ENCODE results near the gene FAM76B.

The FAM76B gene

DNA sequence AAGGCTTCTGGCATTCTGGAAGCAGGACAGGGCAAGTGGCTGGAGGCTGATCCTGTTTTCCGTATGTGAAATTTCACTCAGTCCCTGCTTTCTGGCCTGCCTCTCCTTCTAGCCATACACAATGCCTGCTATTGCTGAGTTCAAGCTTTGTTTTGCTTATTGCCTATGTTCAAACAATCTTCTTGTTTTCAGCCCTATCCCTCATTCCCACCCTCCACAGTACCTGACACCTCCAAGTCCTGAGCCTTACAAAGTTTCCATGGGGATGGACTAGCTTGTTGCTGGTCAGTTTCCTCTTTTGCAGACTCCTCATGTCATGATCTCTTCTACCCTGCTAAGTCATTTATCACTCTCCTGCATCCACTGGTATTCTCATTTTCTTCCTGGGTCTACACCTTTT lies 38.1 kb downstream of the FAM76B start:
- no peaks in the 10 kb centered on the region for H3K27me3 ChIP-seq (ENCODE audit: insufficient read depth, poor library complexity, severe bottlenecking)
- TF ChIP-seq, protein P1, sequence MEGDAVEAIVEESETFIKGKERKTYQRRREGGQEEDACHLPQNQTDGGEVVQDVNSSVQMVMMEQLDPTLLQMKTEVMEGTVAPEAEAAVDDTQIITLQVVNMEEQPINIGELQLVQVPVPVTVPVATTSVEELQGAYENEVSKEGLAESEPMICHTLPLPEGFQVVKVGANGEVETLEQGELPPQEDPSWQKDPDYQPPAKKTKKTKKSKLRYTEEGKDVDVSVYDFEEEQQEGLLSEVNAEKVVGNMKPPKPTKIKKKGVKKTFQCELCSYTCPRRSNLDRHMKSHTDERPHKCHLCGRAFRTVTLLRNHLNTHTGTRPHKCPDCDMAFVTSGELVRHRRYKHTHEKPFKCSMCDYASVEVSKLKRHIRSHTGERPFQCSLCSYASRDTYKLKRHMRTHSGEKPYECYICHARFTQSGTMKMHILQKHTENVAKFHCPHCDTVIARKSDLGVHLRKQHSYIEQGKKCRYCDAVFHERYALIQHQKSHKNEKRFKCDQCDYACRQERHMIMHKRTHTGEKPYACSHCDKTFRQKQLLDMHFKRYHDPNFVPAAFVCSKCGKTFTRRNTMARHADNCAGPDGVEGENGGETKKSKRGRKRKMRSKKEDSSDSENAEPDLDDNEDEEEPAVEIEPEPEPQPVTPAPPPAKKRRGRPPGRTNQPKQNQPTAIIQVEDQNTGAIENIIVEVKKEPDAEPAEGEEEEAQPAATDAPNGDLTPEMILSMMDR (IDR thresholded peaks at IDR 0.05; ENCODE audit: poor library complexity, severe bottlenecking) = no peak
- ATAC-seq (ENCODE audit: low read depth) (no peak), DNase-seq (ENCODE audit: low spot score) (no peak)
- H3K36me3 ChIP-seq (ENCODE audit: low read depth) = no peaks in the 10 kb centered on the region
- no peak overlapping the region for H3K4me3 ChIP-seq (ENCODE audit: severe bottlenecking)
- no peaks in the 10 kb centered on the region for H3K9me3 ChIP-seq (ENCODE audit: severe bottlenecking)
- H3K27ac ChIP-seq (ENCODE audit: poor library complexity, severe bottlenecking) = no peak overlapping the region
- no peaks in the 10 kb centered on the region for H3K4me1 ChIP-seq (ENCODE audit: insufficient read depth, poor library complexity, severe bottlenecking)

DNA sequence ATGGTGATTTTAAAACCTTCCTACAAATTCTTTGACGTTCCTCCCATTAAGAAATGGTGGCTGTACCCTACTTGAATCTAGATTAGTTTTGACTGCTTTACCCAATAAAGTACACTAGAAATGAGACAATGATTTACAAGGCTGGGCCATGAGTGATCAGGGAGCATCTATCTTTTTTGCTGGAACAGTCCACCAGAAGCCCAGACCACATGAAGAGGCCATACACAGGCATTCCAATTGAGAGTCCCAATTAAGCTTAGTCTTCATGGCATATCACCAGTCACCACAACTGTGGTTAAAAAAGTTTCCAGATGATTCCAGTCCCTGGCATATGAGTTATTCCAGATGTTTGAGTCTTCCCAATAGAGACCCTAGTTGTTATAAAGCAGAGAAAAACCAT lies 39.5 kb downstream of the FAM76B start:
- Histone ChIP-seq H3K27me3 (ENCODE audit: insufficient read depth, poor library complexity, severe bottlenecking) (no peaks in the 10 kb centered on the region), H3K4me3 (ENCODE audit: severe bottlenecking) (no peak overlapping the region), H3K36me3 (ENCODE audit: low read depth) (no peaks in the 10 kb centered on the region), H3K4me1 (ENCODE audit: insufficient read depth, poor library complexity, severe bottlenecking) (no peaks in the 10 kb centered on the region), H3K9me3 (ENCODE audit: severe bottlenecking) (no peaks in the 10 kb centered on the region), H3K27ac (ENCODE audit: poor library complexity, severe bottlenecking) (no peak overlapping the region)
- DNase-seq (ENCODE audit: low spot score) (no peak), ATAC-seq (ENCODE audit: low read depth) (no peak)
- TF ChIP-seq, protein P1 (IDR thresholded peaks at IDR 0.05; ENCODE audit: poor library complexity, severe bottlenecking) = no peak

DNA sequence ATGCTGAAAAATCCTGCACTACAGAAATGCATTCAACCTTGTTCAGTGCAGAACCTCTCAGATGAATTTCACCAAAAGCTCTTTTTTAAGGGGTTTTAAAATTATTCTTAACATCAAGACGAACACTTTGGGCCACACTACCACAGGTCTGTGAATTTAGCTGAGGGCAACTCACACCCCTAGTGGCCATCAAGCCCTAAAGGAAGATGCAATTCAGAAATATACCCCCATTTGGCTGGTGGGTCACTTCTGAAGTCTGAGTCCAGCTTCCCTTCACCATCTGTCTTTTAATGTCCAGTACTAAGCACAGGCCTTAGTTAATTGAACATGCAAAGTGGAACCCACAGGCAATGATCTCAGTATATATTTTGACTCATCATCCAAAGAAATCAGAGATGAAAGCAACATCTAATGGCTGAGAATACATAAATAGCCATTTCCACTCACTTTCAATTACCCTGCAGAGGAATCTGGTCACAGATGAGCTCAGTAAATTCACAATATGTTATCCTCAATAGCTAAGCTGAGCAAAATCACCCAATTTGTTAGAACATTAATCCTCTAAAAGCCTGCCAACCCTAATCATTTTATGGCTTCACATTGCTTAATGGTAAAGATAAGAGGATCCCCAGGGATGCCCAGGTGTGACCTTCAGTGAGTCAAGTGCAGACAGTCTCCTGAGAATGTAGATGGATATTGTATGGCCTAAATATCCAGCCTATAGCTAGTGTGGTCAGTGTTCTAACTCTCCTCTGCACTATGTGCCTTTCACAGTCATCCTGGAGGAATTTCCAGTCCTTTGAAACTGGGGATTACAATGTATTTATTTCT lies 50.3 kb downstream of the FAM76B start:
- Histone ChIP-seq H3K4me3 (ENCODE audit: severe bottlenecking) (no peak overlapping the region), H3K36me3 (ENCODE audit: low read depth) (no peaks in the 10 kb centered on the region), H3K4me1 (ENCODE audit: insufficient read depth, poor library complexity, severe bottlenecking) (no peaks in the 10 kb centered on the region), H3K27me3 (ENCODE audit: insufficient read depth, poor library complexity, severe bottlenecking) (no peaks in the 10 kb centered on the region), H3K9me3 (ENCODE audit: severe bottlenecking) (no peaks in the 10 kb centered on the region), H3K27ac (ENCODE audit: poor library complexity, severe bottlenecking) (no peak overlapping the region)
- no peak for DNase-seq (ENCODE audit: low spot score)
- ATAC-seq (ENCODE audit: low read depth) = no peak
- TF ChIP-seq, protein P1 (IDR thresholded peaks at IDR 0.05; ENCODE audit: poor library complexity, severe bottlenecking) = no peak

DNA sequence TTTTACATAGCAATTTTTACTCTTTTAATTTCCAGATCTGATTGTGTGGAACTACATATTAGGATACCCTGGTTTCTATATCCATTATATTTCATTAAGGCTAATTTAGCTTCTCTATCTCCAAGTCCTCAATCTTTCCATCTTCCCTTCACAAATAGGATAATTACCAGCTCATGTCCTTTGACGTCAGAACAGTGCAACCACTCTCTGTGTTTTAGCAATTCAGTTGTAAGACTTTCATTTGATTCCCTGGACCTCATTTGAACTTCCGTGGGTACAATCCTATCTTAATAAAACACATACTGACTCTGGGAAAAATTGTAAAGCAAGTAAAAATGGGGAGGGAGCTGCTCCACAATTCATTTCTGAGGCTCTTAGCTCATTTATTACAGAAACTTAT lies 52.8 kb downstream of the FAM76B start:
- ATAC-seq (ENCODE audit: low read depth) (no peak), DNase-seq (ENCODE audit: low spot score) (no peak)
- Histone ChIP-seq H3K4me3 (ENCODE audit: severe bottlenecking) (no peak overlapping the region), H3K27ac (ENCODE audit: poor library complexity, severe bottlenecking) (no peak overlapping the region), H3K27me3 (ENCODE audit: insufficient read depth, poor library complexity, severe bottlenecking) (no peaks in the 10 kb centered on the region), H3K36me3 (ENCODE audit: low read depth) (no peaks in the 10 kb centered on the region), H3K4me1 (ENCODE audit: insufficient read depth, poor library complexity, severe bottlenecking) (no peaks in the 10 kb centered on the region), H3K9me3 (ENCODE audit: severe bottlenecking) (no peaks in the 10 kb centered on the region)
- TF ChIP-seq, protein P1 (IDR thresholded peaks at IDR 0.05; ENCODE audit: poor library complexity, severe bottlenecking) = no peak

DNA sequence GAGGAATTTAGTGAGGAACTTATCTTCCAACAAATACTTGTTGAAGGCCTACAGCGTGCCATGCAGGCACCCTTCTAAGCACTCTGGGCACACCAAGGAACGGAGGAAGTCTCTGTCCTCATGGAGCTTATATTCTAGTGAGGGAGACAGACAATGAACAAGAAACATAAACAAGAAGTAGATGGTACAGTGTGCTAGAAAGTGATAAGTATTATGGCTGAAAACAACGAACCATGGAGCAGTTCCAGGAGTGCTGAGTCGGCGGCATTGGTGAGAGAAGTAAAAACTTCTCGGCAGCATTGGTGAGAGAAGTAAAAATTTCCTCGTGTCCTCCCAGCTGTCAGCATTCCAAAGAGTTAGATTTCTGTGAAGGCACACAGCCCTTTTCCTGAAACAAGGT lies 53.2 kb downstream of the FAM76B start:
- Histone ChIP-seq H3K27me3 (ENCODE audit: insufficient read depth, poor library complexity, severe bottlenecking) (no peaks in the 10 kb centered on the region), H3K9me3 (ENCODE audit: severe bottlenecking) (no peaks in the 10 kb centered on the region), H3K4me1 (ENCODE audit: insufficient read depth, poor library complexity, severe bottlenecking) (no peaks in the 10 kb centered on the region), H3K36me3 (ENCODE audit: low read depth) (no peaks in the 10 kb centered on the region), H3K27ac (ENCODE audit: poor library complexity, severe bottlenecking) (no peak overlapping the region), H3K4me3 (ENCODE audit: severe bottlenecking) (no peak overlapping the region)
- TF ChIP-seq, protein P1 (IDR thresholded peaks at IDR 0.05; ENCODE audit: poor library complexity, severe bottlenecking) = no peak
- ATAC-seq (ENCODE audit: low read depth) (no peak), DNase-seq (ENCODE audit: low spot score) (no peak)
